GM12874 (cell line): ENCODE data around the gene LRRC36.

Experiments used
- CTCF ChIP-seq: IDR thresholded peaks from 2 replicates; pipeline ENCODE4 v1.5.1; 2011; ENCODE audit warnings: low read depth, mild to moderate bottlenecking, control low read depth, low read length, moderate library complexity; ENCODE audit not compliant: insufficient read depth

LRRC36 gene

GRCh38 chr16:67390816-67391423 lies 64.3 kb downstream of the LRRC36 start:
- no peak for TF ChIP-seq CTCF

GRCh38 chr16:67391424-67392300 lies 65.0 kb downstream of the LRRC36 start:
- TF ChIP-seq CTCF: no peak

- no peak for TF ChIP-seq CTCF
Observed at GRCh38 chr16:67392301-67393059, 65.9 kb downstream of the LRRC36 start.

- peak; percentile 44 for TF ChIP-seq CTCF
Observed at GRCh38 chr16:67393111-67393787, 66.6 kb downstream of the LRRC36 start, which contains the start of gene TPPP3. TPPP3 (minus strand) TSS chr16:67393498; CDS start chr16:67391111, 2,387 bp downstream.

- TF ChIP-seq CTCF: no peak
Observed at GRCh38 chr16:67393788-67394154, 67.2 kb downstream of the LRRC36 start.

GRCh38 chr16:67394155-67395104 lies 67.8 kb downstream of the LRRC36 start:
- no peak for TF ChIP-seq CTCF
